AG04450 (cell line): Measurements from ENCODE around the gene ZKSCAN5. TPM values are rescaled to one million over a fixed set of nuclear protein-coding genes. Genes with fewer than 3 reads are reported as not detected.
A peak's percentile ranks its signal among the peaks of the same experiment; 100 is the strongest.

Experiments
- CTCF ChIA-PET: fragments of 300-600, 350-600 bp; formaldehyde crosslinking; extraction: SDS; loops from one replicate; lab custom pipeline; 2022; ENCODE audit warnings: antibody characterized with exemption, inconsistent platforms; lab: Charles Lee
- POLR2A ChIA-PET: fragments of 350-600 bp; formaldehyde crosslinking; extraction: SDS; loops from one replicate; lab custom pipeline; 2021; ENCODE audit warnings: antibody characterized with exemption, inconsistent platforms; lab: Yijun Ruan, JAX
- DNase-seq: peaks from one replicate; pipeline ENCODE4 v3.0.0-alpha.2; 2011; ENCODE audit warnings: low read depth, low spot score
- H3K27ac ChIP-seq: one replicate; pipeline ENCODE4 v1.5.1; 2012; ENCODE audit warnings: low read depth, low read length, control low read depth
- H3K27me3 ChIP-seq: one replicate; pipeline ENCODE4 v1.6.0; 2012; ENCODE audit warnings: low read length; ENCODE audit not compliant: control insufficient read depth, insufficient read depth
- H3K4me3 ChIP-seq: 2 replicates; pipeline ENCODE4 v1.5.1; 2011; ENCODE audit warnings: mild to moderate bottlenecking, low read depth, low read length, control low read depth
- H3K9me3 ChIP-seq: 2 replicates; pipeline ENCODE4 v1.5.1; 2012; ENCODE audit warnings: low read length; ENCODE audit not compliant: control insufficient read depth, insufficient read depth
- CTCF ChIP-seq: IDR thresholded peaks from 2 replicates; pipeline ENCODE4 v1.5.1; 2011; ENCODE audit warnings: low read depth, low read length, control low read depth, inconsistent platforms
- polyA minus RNA-seq: library from RNA; depleted of rRNA, polyadenylated mRNA; stranded (reverse); fragments of >200 nt; gene quantifications from 2 replicates; pipeline ENCODE4 v1.2.3, GENCODE V29; 2011; rRNA and poly(A)+ RNA removed
- polyA plus RNA-seq: library from polyadenylated mRNA; depleted of rRNA; stranded (reverse); fragments of >200 nt; gene quantifications from 2 replicates; pipeline ENCODE4 v1.2.3, GENCODE V29; 2011; rRNA removed

ZKSCAN5 gene
- 11.5 and 13.4 TPM in 2 replicates for polyA plus RNA-seq
- 18.5 TPM in 2 replicates for polyA minus RNA-seq

GRCh38 chr7:99504603-99505323 is at the start of gene ZKSCAN5:
ZKSCAN5 (plus strand) TSS chr7:99504662; CDS start chr7:99506045, 1,383 bp downstream.
- Histone ChIP-seq H3K4me3 (peak within 1 kb of the TSS; percentile 90), H3K27ac (peak within 1 kb of the TSS; percentile 93), H3K27me3 (no peaks in the 10 kb centered on the region), H3K9me3 (no peaks in the 10 kb centered on the region; the same call in 1 of the 2 replicates)
- CTCF ChIA-PET = interaction anchor here (0.6 to 1.2 kb wide), 2 partner anchors 21 to 559 kb away, joined by 4 read pairs; no protein-coding TSS in a partner anchor
- no peak for TF ChIP-seq CTCF
- POLR2A ChIA-PET = interaction anchor here (0.6 to 1.7 kb wide), 4 partner anchors 20 to 76 kb away, joined by 3 to 27 read pairs (median 4); partner anchors contain the start of gene ZNF655
- DNase-seq = peak; percentile 90

GRCh38 chr7:99455874-99456273 is 48.6 kb upstream of the ZKSCAN5 start:
- no peaks in the 10 kb centered on the region for H3K27me3 ChIP-seq
- H3K4me3 ChIP-seq = no peak overlapping the region
- no peak overlapping the region for H3K27ac ChIP-seq
- CTCF ChIA-PET = no interaction called here
- TF ChIP-seq CTCF = no peak
- DNase-seq = no peak
- POLR2A ChIA-PET = no interaction called here
- H3K9me3 ChIP-seq = no peaks in the 10 kb centered on the region

- Histone ChIP-seq H3K27me3 (no peaks in the 10 kb centered on the region), H3K27ac (no peak overlapping the region), H3K4me3 (no peak overlapping the region), H3K9me3 (no peaks in the 10 kb centered on the region)
- TF ChIP-seq CTCF = no peak
- POLR2A ChIA-PET = no interaction called here
- CTCF ChIA-PET = interaction anchor here (0.5 kb wide), 1 partner anchor 597 kb away, joined by 6 read pairs; no protein-coding TSS in a partner anchor
- no peak for DNase-seq
Observed at GRCh38 chr7:99456288-99456687, 48.2 kb upstream of the ZKSCAN5 start.

- ChIA-PET CTCF (no interaction called here), POLR2A (no interaction called here)
- TF ChIP-seq CTCF = no peak
- Histone ChIP-seq H3K27me3 (no peaks in the 10 kb centered on the region), H3K4me3 (no peak overlapping the region), H3K27ac (no peak overlapping the region), H3K9me3 (no peaks in the 10 kb centered on the region)
- DNase-seq = no peak
Observed at GRCh38 chr7:99457050-99457649, 47.3 kb upstream of the ZKSCAN5 start.
